Bronchial epithelial cell (primary cell): Measurements from ENCODE around the gene SHH. TPM values are rescaled to one million over a fixed set of nuclear protein-coding genes. Genes with fewer than 3 reads are reported as not detected.

Experiments
- DNase-seq: peaks from one replicate; pipeline ENCODE4 v3.0.0-alpha.2; 2010; ENCODE audit warnings: low read depth
- FAIRE-seq: peaks from 2 replicates; lab custom pipeline; 2011; peaks lifted over from hg19 to GRCh38; lab: Jason Lieb, UNC
- H3K27me3 ChIP-seq: 2 replicates; pipeline ENCODE4 v1.5.1; 2011; ENCODE audit warnings: low read length; ENCODE audit not compliant: control insufficient read depth, insufficient read depth
- H3K36me3 ChIP-seq: 2 replicates; pipeline ENCODE4 v1.5.1; 2011; ENCODE audit warnings: low read length; ENCODE audit not compliant: control insufficient read depth, insufficient read depth
- H3K4me3 ChIP-seq: 2 replicates; pipeline ENCODE4 v1.5.1; 2011; ENCODE audit warnings: mild to moderate bottlenecking, low read depth, low read length, control low read depth
- CTCF ChIP-seq: IDR thresholded peaks from 2 replicates; pipeline ENCODE4 v1.5.1; 2011; ENCODE audit warnings: mild to moderate bottlenecking, moderate library complexity, low read length, control low read depth, inconsistent platforms; ENCODE audit not compliant: insufficient read depth, severe bottlenecking
- total RNA-seq: library from RNA; depleted of rRNA; stranded (reverse); fragments of >200 nt; gene quantifications from 2 replicates; pipeline ENCODE4 v1.2.1, GENCODE V29; 2014

The SHH gene
- total RNA-seq, 1 donor from 2014 or later = not detected

- FAIRE-seq = no peak
- no peak for TF ChIP-seq CTCF
- no peaks in the 10 kb centered on the region for H3K27me3 ChIP-seq
- no peak for DNase-seq
- no peak overlapping the region for H3K4me3 ChIP-seq
- H3K36me3 ChIP-seq = peaks cover 21% of the 10 kb centered on the region
These were observed 45.0 kb downstream of the SHH start for GRCh38 chr7:155766966-155767916.

- no peak overlapping the region for H3K4me3 ChIP-seq
- DNase-seq (no peak), FAIRE-seq (no peak)
- H3K27me3 ChIP-seq = no peaks in the 10 kb centered on the region
- H3K36me3 ChIP-seq = peaks cover 21% of the 10 kb centered on the region
- TF ChIP-seq CTCF = no peak
These were observed 45.9 kb downstream of the SHH start for GRCh38 chr7:155766386-155766785.

DNA sequence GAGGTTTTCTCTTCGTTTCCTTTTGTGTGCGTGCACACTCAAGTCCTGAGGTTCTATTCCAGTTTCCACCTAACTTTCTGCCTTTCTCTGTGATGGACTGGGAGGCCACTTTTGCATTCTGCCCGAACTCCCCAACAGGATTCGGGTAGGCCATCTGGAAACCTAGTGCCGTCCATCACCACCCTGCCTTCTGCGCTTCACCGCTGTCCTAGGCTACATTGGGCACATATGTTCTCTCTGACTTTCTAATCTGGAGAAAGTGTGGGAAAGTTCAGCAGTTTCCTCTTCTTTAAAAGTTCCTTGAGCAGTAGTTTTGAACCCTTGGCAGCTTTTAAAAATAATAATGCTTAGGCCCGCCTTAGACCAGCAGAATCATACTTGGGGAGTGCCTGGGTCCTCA is 46.8 kb downstream of the SHH start:
- Histone ChIP-seq H3K27me3 (no peaks in the 10 kb centered on the region), H3K4me3 (no peak overlapping the region), H3K36me3 (peaks cover 18% of the 10 kb centered on the region)
- no peak for TF ChIP-seq CTCF
- DNase-seq = no peak
- no peak for FAIRE-seq

GRCh38 chr7:155764438-155764793 is 47.8 kb downstream of the SHH start:
- Histone ChIP-seq H3K4me3 (no peak overlapping the region), H3K36me3 (peaks cover 14% of the 10 kb centered on the region), H3K27me3 (no peaks in the 10 kb centered on the region)
- no peak for FAIRE-seq
- DNase-seq = no peak
- TF ChIP-seq CTCF = no peak

GRCh38 chr7:155763691-155764437 is 48.4 kb downstream of the SHH start:
- H3K4me3 ChIP-seq = no peak overlapping the region
- no peaks in the 10 kb centered on the region for H3K27me3 ChIP-seq
- no peak for TF ChIP-seq CTCF
- FAIRE-seq (no peak), DNase-seq (no peak)
- peaks cover 11% of the 10 kb centered on the region for H3K36me3 ChIP-seq
